ENCODE measurements around the gene NIT2. TPM values are rescaled to one million over a fixed set of nuclear protein-coding genes. Genes with fewer than 3 reads are reported as not detected.

Gene NIT2
- total RNA-seq, 1 donor from 2014 or later: 54.3 TPM

GRCh38 chr3:100402256-100402655 is 67.7 kb downstream of the NIT2 start:
- no peaks in the 10 kb centered on the region for H3K27me3 Mint-ChIP-seq
- peak overlapping the region; percentile 92 for H3K4me3 Mint-ChIP-seq (ENCODE audit: low read depth)
- no peak for DNase-seq (ENCODE audit: low spot score, unreplicated experiment)
- H3K9me3 Mint-ChIP-seq (ENCODE audit: low read depth): peaks cover 3% of the 10 kb centered on the region
- H3K4me1 Mint-ChIP-seq (ENCODE audit: low read depth): peaks cover 32% of the 10 kb centered on the region
- H3K36me3 Mint-ChIP-seq (ENCODE audit: insufficient read depth): peaks cover 4% of the 10 kb centered on the region
- peak overlapping the region; percentile 97 for H3K27ac Mint-ChIP-seq
- no peak for TF ChIP-seq CTCF (IDR thresholded peaks at IDR 0.05; ENCODE audit: unreplicated experiment)

- Mint-ChIP-seq H3K4me1 (ENCODE audit: low read depth) (peaks cover 32% of the 10 kb centered on the region), H3K4me3 (ENCODE audit: low read depth) (peak overlapping the region; percentile 92), H3K36me3 (ENCODE audit: insufficient read depth) (peaks cover 8% of the 10 kb centered on the region), H3K27me3 (no peaks in the 10 kb centered on the region), H3K27ac (peak overlapping the region; percentile 37), H3K9me3 (ENCODE audit: low read depth) (peaks cover 3% of the 10 kb centered on the region)
- no peak for DNase-seq (ENCODE audit: low spot score, unreplicated experiment)
- no peak for TF ChIP-seq CTCF (IDR thresholded peaks at IDR 0.05; ENCODE audit: unreplicated experiment)
Observed at GRCh38 chr3:100402891-100403290, 68.3 kb downstream of the NIT2 start.

GRCh38 chr3:100403362-100404249 is 69.0 kb downstream of the NIT2 start:
- Mint-ChIP-seq H3K36me3 (ENCODE audit: insufficient read depth) (peaks cover 8% of the 10 kb centered on the region), H3K4me3 (ENCODE audit: low read depth) (peak overlapping the region; percentile 92), H3K4me1 (ENCODE audit: low read depth) (peaks cover 32% of the 10 kb centered on the region), H3K27me3 (no peaks in the 10 kb centered on the region), H3K27ac (no peak overlapping the region), H3K9me3 (ENCODE audit: low read depth) (peaks cover 3% of the 10 kb centered on the region)
- TF ChIP-seq CTCF (IDR thresholded peaks at IDR 0.05; ENCODE audit: unreplicated experiment): no peak
- DNase-seq (ENCODE audit: low spot score, unreplicated experiment): no peak

GRCh38 chr3:100404250-100404548 is 69.6 kb downstream of the NIT2 start:
- peaks cover 9% of the 10 kb centered on the region for H3K36me3 Mint-ChIP-seq (ENCODE audit: insufficient read depth)
- H3K4me1 Mint-ChIP-seq (ENCODE audit: low read depth): peaks cover 29% of the 10 kb centered on the region
- H3K9me3 Mint-ChIP-seq (ENCODE audit: low read depth): peaks cover 3% of the 10 kb centered on the region
- no peak for TF ChIP-seq CTCF (IDR thresholded peaks at IDR 0.05; ENCODE audit: unreplicated experiment)
- H3K27ac Mint-ChIP-seq: no peak overlapping the region
- no peaks in the 10 kb centered on the region for H3K27me3 Mint-ChIP-seq
- no peak for DNase-seq (ENCODE audit: low spot score, unreplicated experiment)
- no peak overlapping the region for H3K4me3 Mint-ChIP-seq (ENCODE audit: low read depth)

- H3K4me1 Mint-ChIP-seq (ENCODE audit: low read depth): peaks cover 13% of the 10 kb centered on the region
- peaks cover 14% of the 10 kb centered on the region for H3K36me3 Mint-ChIP-seq (ENCODE audit: insufficient read depth)
- H3K27me3 Mint-ChIP-seq: no peaks in the 10 kb centered on the region
- TF ChIP-seq CTCF (IDR thresholded peaks at IDR 0.05; ENCODE audit: unreplicated experiment): no peak
- no peak overlapping the region for H3K27ac Mint-ChIP-seq
- H3K9me3 Mint-ChIP-seq (ENCODE audit: low read depth): peaks cover 3% of the 10 kb centered on the region
- no peak overlapping the region for H3K4me3 Mint-ChIP-seq (ENCODE audit: low read depth)
- DNase-seq (ENCODE audit: low spot score, unreplicated experiment): no peak
Observed at GRCh38 chr3:100407164-100407563, 72.6 kb downstream of the NIT2 start.
